ENCODE measurements around the gene IGSF3.
"Not testable (repeated sequence)": the region's sequence is repeated elsewhere in the genome, so short reads cannot be mapped to it uniquely, and the experiment has no call there.

- TF ChIP-seq BCLAF1 (IDR thresholded peaks at IDR 0.05); SREBF2 (IDR thresholded peaks at IDR 0.05; ENCODE audit: low read length); ESRRA (IDR thresholded peaks at IDR 0.05; ENCODE audit: low read length); WRNIP1 (IDR thresholded peaks at IDR 0.05; ENCODE audit: borderline replicate concordance, low read depth, low read length); CTCF (IDR thresholded peaks at IDR 0.05 in 2 of 3, conservative IDR thresholded peaks at IDR 0.05 in 1 of 3; ENCODE audit: control insufficient read depth in 2 of 3, extremely low read depth in 1 of 3, insufficient read depth in 1 of 3, low read depth in 3 of 3, low read length in 3 of 3); SIN3A (IDR thresholded peaks at IDR 0.05; ENCODE audit: low read depth, low read length); USF2 (IDR thresholded peaks at IDR 0.05; ENCODE audit: borderline replicate concordance, low read depth, low read length); ZBTB11 (CRISPR knock-in tag; IDR thresholded peaks at IDR 0.05); FOXM1 (IDR thresholded peaks at IDR 0.05; ENCODE audit: low read depth, low read length); EP300 (IDR thresholded peaks at IDR 0.05; ENCODE audit: borderline replicate concordance in 1 of 2, control insufficient read depth in 1 of 2, low read depth in 2 of 2, low read length in 2 of 2); EZH2 (IDR thresholded peaks at IDR 0.05; ENCODE audit: borderline replicate concordance, control insufficient read depth, low read depth, low read length); NFIC (IDR thresholded peaks at IDR 0.05; ENCODE audit: low read depth, low read length); MXI1 (IDR thresholded peaks at IDR 0.05; ENCODE audit: low read depth, low read length); NFXL1 (IDR thresholded peaks at IDR 0.05; ENCODE audit: borderline replicate concordance): not testable (repeated sequence)
Measured at GRCh38 chr1:116622496-116622895, 45.0 kb downstream of the IGSF3 start.
